T-helper 17 cell (primary cell): Measurements from ENCODE around the gene SAFB2. TPM values are rescaled to one million over a fixed set of nuclear protein-coding genes. Genes with fewer than 3 reads are reported as not detected.
"Not testable (repeated sequence)": the region's sequence is repeated elsewhere in the genome, so short reads cannot be mapped to it uniquely, and the experiment has no call there.

Source experiments
- ATAC-seq: fragments of 150-1000 bp; cut with Tn5 transposase; 2 replicates; pipeline ENCODE4 v1.10.0; 2021; ENCODE audit warnings: mild to moderate bottlenecking, moderate library complexity
- DNase-seq, 3 donors: peaks; one replicate each; pipeline versions ENCODE4 v3.0.0 to v3.0.0-alpha.2; 2020 to 2021
- H3K9me3 ChIP-seq: one replicate; pipeline ENCODE4 v1.7.0; 2013; ENCODE audit warnings: low read length, mild to moderate bottlenecking; ENCODE audit not compliant: control insufficient read depth, poor library complexity, severe bottlenecking
- H3K27ac Mint-ChIP-seq: one replicate; pipeline ENCODE4 v1.8.0; 2022; ENCODE audit warnings: mild to moderate bottlenecking, moderate library complexity, mixed read lengths
- H3K27me3 Mint-ChIP-seq: one replicate; pipeline ENCODE4 v1.8.0; 2022; ENCODE audit warnings: mixed read lengths
- H3K36me3 Mint-ChIP-seq: one replicate; pipeline ENCODE4 v1.8.0; 2022; ENCODE audit warnings: low read depth, mixed read lengths
- H3K4me1 Mint-ChIP-seq: one replicate; pipeline ENCODE4 v1.8.0; 2022; ENCODE audit warnings: mild to moderate bottlenecking, mixed read lengths
- H3K4me3 Mint-ChIP-seq: one replicate; pipeline ENCODE4 v1.8.0; 2022; ENCODE audit warnings: mild to moderate bottlenecking, moderate library complexity, mixed read lengths
- total RNA-seq, 4 donors: library from RNA in 2 of 4; stranded (reverse) in 2 of 4; gene quantifications; one replicate each; pipeline ENCODE4 v1.2.3 and lab custom pipeline; 2022 to 2026

Gene SAFB2
- total RNA-seq, 2 donors from 2014 or later: 241 to 255 TPM

GRCh38 chr19:5612891-5613865 is 9.4 kb downstream of the SAFB2 start:
- no peaks in the 10 kb centered on the region for H3K9me3 ChIP-seq
- Mint-ChIP-seq H3K27me3 (no peaks in the 10 kb centered on the region), H3K4me1 (peaks cover 16% of the 10 kb centered on the region), H3K36me3 (peaks cover 8% of the 10 kb centered on the region), H3K27ac (peak overlapping the region; percentile 21), H3K4me3 (peak overlapping the region; percentile 71)
- DNase-seq (no peak), ATAC-seq (no peak)

- Mint-ChIP-seq H3K4me3 (no peak overlapping the region), H3K36me3 (peaks cover 16% of the 10 kb centered on the region), H3K4me1 (peaks cover 19% of the 10 kb centered on the region), H3K27me3 (no peaks in the 10 kb centered on the region), H3K27ac (peak overlapping the region; percentile 47)
- no peaks in the 10 kb centered on the region for H3K9me3 ChIP-seq
- no peak for DNase-seq
- ATAC-seq: no peak
These were observed 12.6 kb downstream of the SAFB2 start for GRCh38 chr19:5609881-5610448.

GRCh38 chr19:5608766-5609165 is 13.8 kb downstream of the SAFB2 start:
- H3K27me3 Mint-ChIP-seq, H3K9me3 ChIP-seq, DNase-seq, H3K4me3 Mint-ChIP-seq, ATAC-seq, H3K27ac Mint-ChIP-seq: not testable (repeated sequence)
- Mint-ChIP-seq H3K4me1 (peaks cover 19% of the 10 kb centered on the region), H3K36me3 (peaks cover 16% of the 10 kb centered on the region)

GRCh38 chr19:5608291-5608690 is 14.3 kb downstream of the SAFB2 start:
- no peaks in the 10 kb centered on the region for H3K27me3 Mint-ChIP-seq
- H3K36me3 Mint-ChIP-seq: peaks cover 12% of the 10 kb centered on the region
- H3K9me3 ChIP-seq: no peaks in the 10 kb centered on the region
- no peak overlapping the region for H3K27ac Mint-ChIP-seq
- no peak overlapping the region for H3K4me3 Mint-ChIP-seq
- ATAC-seq (no peak), DNase-seq (no peak)
- peaks cover 19% of the 10 kb centered on the region for H3K4me1 Mint-ChIP-seq

GRCh38 chr19:5607318-5608275 is 15.0 kb downstream of the SAFB2 start:
- H3K27me3 Mint-ChIP-seq: no peaks in the 10 kb centered on the region
- H3K27ac Mint-ChIP-seq: no peak overlapping the region
- H3K4me1 Mint-ChIP-seq: peaks cover 14% of the 10 kb centered on the region
- peaks cover 9% of the 10 kb centered on the region for H3K36me3 Mint-ChIP-seq
- H3K4me3 Mint-ChIP-seq: no peak overlapping the region
- H3K9me3 ChIP-seq: no peaks in the 10 kb centered on the region
- DNase-seq: no peak
- ATAC-seq: no peak

GRCh38 chr19:5605362-5605761 is 17.2 kb downstream of the SAFB2 start:
- Mint-ChIP-seq H3K4me3 (no peak overlapping the region), H3K27ac (no peak overlapping the region), H3K27me3 (no peaks in the 10 kb centered on the region), H3K36me3 (peaks cover 9% of the 10 kb centered on the region), H3K4me1 (peaks cover 15% of the 10 kb centered on the region)
- ATAC-seq (no peak), DNase-seq (no peak)
- H3K9me3 ChIP-seq: no peaks in the 10 kb centered on the region

GRCh38 chr19:5603626-5604025 is 18.9 kb downstream of the SAFB2 start:
- H3K4me3 Mint-ChIP-seq: no peak overlapping the region
- ATAC-seq: no peak
- H3K36me3 Mint-ChIP-seq: peaks cover 16% of the 10 kb centered on the region
- H3K27ac Mint-ChIP-seq: peak overlapping the region; percentile 63
- no peaks in the 10 kb centered on the region for H3K27me3 Mint-ChIP-seq
- H3K4me1 Mint-ChIP-seq: peaks cover 18% of the 10 kb centered on the region
- no peaks in the 10 kb centered on the region for H3K9me3 ChIP-seq
- DNase-seq: no peak

- no peak overlapping the region for H3K4me3 Mint-ChIP-seq
- DNase-seq (no peak), ATAC-seq (no peak)
- H3K9me3 ChIP-seq: no peaks in the 10 kb centered on the region
- H3K36me3 Mint-ChIP-seq: peaks cover 13% of the 10 kb centered on the region
- H3K4me1 Mint-ChIP-seq: peaks cover 12% of the 10 kb centered on the region
- no peaks in the 10 kb centered on the region for H3K27me3 Mint-ChIP-seq
- H3K27ac Mint-ChIP-seq: peak overlapping the region; percentile 43
These were observed 21.8 kb downstream of the SAFB2 start for GRCh38 chr19:5600797-5601196.

- DNase-seq: no peak
- Mint-ChIP-seq H3K27me3 (no peaks in the 10 kb centered on the region), H3K4me1 (peaks cover 11% of the 10 kb centered on the region), H3K27ac (peak overlapping the region; percentile 75), H3K36me3 (peaks cover 13% of the 10 kb centered on the region), H3K4me3 (peak overlapping the region; percentile 66)
- H3K9me3 ChIP-seq: no peaks in the 10 kb centered on the region
- no peak for ATAC-seq
These were observed 26.8 kb downstream of the SAFB2 start for GRCh38 chr19:5595745-5596144.

- Mint-ChIP-seq H3K4me1 (peaks cover 9% of the 10 kb centered on the region), H3K4me3 (peak overlapping the region; percentile 66), H3K27ac (peak overlapping the region; percentile 75), H3K36me3 (peaks cover 10% of the 10 kb centered on the region), H3K27me3 (no peaks in the 10 kb centered on the region)
- peak; percentile 65 for ATAC-seq
- DNase-seq: no peak
- no peaks in the 10 kb centered on the region for H3K9me3 ChIP-seq
These were observed 27.4 kb downstream of the SAFB2 start for GRCh38 chr19:5595129-5595528.

GRCh38 chr19:5594521-5594950 is 28.0 kb downstream of the SAFB2 start:
- no peak for DNase-seq
- Mint-ChIP-seq H3K27me3 (no peaks in the 10 kb centered on the region), H3K27ac (no peak overlapping the region), H3K4me1 (peaks cover 8% of the 10 kb centered on the region), H3K36me3 (peaks cover 8% of the 10 kb centered on the region), H3K4me3 (peak overlapping the region; percentile 9)
- ATAC-seq: no peak
- no peaks in the 10 kb centered on the region for H3K9me3 ChIP-seq

GRCh38 chr19:5593343-5594255 is 29.0 kb downstream of the SAFB2 start:
- no peaks in the 10 kb centered on the region for H3K9me3 ChIP-seq
- DNase-seq: no peak
- no peak overlapping the region for H3K4me3 Mint-ChIP-seq
- H3K36me3 Mint-ChIP-seq: peaks cover 6% of the 10 kb centered on the region
- H3K4me1 Mint-ChIP-seq: peaks cover 10% of the 10 kb centered on the region
- no peak overlapping the region for H3K27ac Mint-ChIP-seq
- no peak for ATAC-seq
- H3K27me3 Mint-ChIP-seq: no peaks in the 10 kb centered on the region
